Stimulated activated naive B cell treated with anti-CD40 and anti-IgM and Interleukin-4, amounts not matched to agents 10 μg/mL and 1 μg/mL and 100 μg/mL, for 72 hours (primary cell): ENCODE results near the gene AHCYL1.

Experiments
- ATAC-seq, 2 donors: fragments of 150-1000 bp; cut with Tn5 transposase; replicated peaks; 2 replicates each; pipeline ENCODE4 v1.10.0; 2021; ENCODE audit warnings: moderate library complexity in 1 of 2
- DNase-seq: peaks from one replicate; pipeline ENCODE4 v3.0.0; 2021
- H3K27ac Mint-ChIP-seq: one replicate; pipeline ENCODE4 v1.8.0; 2022; ENCODE audit warnings: mild to moderate bottlenecking, mixed read lengths
- H3K27me3 Mint-ChIP-seq, 2 donors: one replicate each; pipeline ENCODE4 v1.8.0; 2022; ENCODE audit warnings: mixed read lengths in 2 of 2
- H3K36me3 Mint-ChIP-seq, 2 donors: one replicate each; pipeline ENCODE4 v1.8.0; 2022; ENCODE audit warnings: mixed read lengths in 2 of 2, mild to moderate bottlenecking in 1 of 2
- H3K4me1 Mint-ChIP-seq, 2 donors: one replicate each; pipeline ENCODE4 v1.8.0; 2022; ENCODE audit warnings: mixed read lengths in 2 of 2, mild to moderate bottlenecking in 1 of 2
- H3K4me3 Mint-ChIP-seq, 2 donors: one replicate each; pipeline ENCODE4 v1.8.0; 2022; ENCODE audit warnings: mild to moderate bottlenecking in 2 of 2, mixed read lengths in 2 of 2, moderate library complexity in 1 of 2
- H3K9me3 Mint-ChIP-seq, 2 donors: one replicate each; pipeline ENCODE4 v1.8.0; 2022; ENCODE audit warnings: mixed read lengths in 2 of 2, mild to moderate bottlenecking in 1 of 2

AHCYL1 gene

DNA sequence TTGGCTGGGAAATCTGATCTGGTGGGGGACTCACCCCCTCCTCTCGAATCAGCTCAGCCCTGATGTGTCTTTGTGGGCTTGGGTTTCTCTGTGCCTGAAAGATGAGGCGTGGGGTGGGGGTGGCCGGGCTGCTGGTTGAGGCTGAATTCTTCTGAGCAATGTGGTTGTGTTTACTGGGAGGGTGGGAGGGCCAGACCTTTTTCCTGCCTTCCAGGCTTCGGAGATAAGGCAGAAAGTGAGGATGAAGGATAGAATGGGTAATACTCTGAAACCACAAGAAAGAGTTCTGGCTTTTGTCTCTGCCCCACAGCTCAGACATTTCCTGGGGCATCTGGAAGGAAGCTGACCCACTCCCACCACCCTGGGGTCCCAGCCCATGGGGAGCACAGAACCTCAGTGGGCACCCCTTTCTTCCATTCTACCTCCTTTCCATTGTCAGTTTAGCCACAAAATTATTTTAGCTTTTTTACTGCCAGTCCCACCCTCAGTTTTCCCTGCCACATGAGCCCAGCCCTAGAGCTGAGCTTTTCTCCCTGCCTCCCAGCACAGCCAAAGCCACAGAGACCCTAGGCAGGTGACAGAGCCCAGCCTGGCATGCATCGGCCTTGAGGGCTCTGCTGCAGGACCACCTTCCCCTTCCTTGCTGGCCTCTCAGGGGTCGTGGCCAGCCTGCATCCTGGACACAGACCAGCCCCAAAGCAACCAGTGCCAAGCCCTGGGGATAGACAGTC, 74.7 kb downstream of the AHCYL1 start:
- peaks cover 0 to 2% of the 10 kb centered on the region in 2 donors for H3K4me1 Mint-ChIP-seq
- H3K9me3 Mint-ChIP-seq = no peaks in the 10 kb centered on the region
- DNase-seq (no peak), ATAC-seq (no peak)
- H3K4me3 Mint-ChIP-seq = no peak overlapping the region
- peaks cover 0 to 5% of the 10 kb centered on the region in 2 donors for H3K27me3 Mint-ChIP-seq
- peaks cover 43 to 60% of the 10 kb centered on the region in 2 donors for H3K36me3 Mint-ChIP-seq
- no peak overlapping the region for H3K27ac Mint-ChIP-seq

DNA sequence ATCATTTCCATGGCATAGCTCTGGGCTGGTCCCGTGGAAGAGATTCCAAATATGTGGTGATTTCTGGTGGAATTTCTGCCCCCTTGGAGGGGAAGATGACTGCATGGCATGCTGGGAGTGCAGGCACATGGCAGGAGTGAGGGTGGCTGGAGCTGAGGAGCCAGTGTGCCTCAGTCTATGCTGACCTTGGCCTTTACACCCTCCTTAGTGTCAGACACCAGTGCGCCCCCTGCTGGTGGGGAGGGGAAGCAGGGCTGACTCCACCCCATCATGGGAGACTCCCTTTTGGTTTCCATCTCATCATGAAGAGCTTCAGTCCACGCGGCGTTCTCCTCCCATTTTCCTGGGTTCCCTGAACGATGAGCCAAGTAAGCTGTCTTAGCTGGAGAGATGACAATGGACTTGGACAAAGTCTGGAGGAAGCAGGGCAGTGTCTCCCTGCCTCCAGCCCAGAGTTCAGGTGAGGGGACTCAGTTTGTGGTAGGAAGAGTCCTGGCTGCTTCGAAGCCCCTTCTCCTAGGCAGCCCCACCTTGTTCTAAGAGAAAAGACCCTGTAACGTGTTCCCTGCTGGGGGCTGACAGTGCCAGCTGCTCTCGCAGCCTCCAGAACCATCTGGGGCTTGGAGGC, 75.6 kb downstream of the AHCYL1 start:
- Mint-ChIP-seq H3K36me3 (peaks cover 43 to 54% of the 10 kb centered on the region in 2 donors), H3K27me3 (peaks cover 0 to 13% of the 10 kb centered on the region in 2 donors), H3K27ac (no peak overlapping the region), H3K9me3 (no peaks in the 10 kb centered on the region), H3K4me3 (no peak overlapping the region), H3K4me1 (peaks cover 0 to 2% of the 10 kb centered on the region in 2 donors)
- DNase-seq (no peak), ATAC-seq (peak; percentile 74)

- Mint-ChIP-seq H3K4me3 (no peak overlapping the region), H3K36me3 (peaks cover 39 to 53% of the 10 kb centered on the region in 2 donors), H3K9me3 (no peaks in the 10 kb centered on the region), H3K27me3 (peaks cover 2 to 13% of the 10 kb centered on the region in 2 donors), H3K27ac (no peak overlapping the region), H3K4me1 (peaks cover 0 to 2% of the 10 kb centered on the region in 2 donors)
- DNase-seq (no peak), ATAC-seq (no peak)
Observed at GRCh38 chr1:110060662-110061060, 76.1 kb downstream of the AHCYL1 start.

DNA sequence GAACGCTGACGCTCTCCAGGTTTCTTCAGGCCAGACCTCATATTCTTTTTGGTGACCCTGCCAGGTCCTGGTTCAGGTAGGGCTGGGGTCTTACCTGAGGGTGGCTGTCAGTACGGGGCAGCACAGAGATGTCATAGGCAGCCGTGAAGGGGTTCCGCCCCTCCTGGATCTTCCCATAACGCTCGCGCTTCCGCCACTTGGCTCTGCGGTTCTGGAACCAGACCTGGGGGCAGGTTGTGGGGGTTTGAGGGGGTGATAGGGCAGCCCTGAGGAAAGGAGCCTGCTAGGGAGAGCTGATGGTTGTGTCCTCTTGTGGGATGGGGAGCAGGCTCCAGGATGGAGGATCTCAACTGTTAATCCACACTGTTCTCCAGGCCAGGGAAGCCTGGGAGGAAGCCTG, 76.8 kb downstream of the AHCYL1 start:
- no peak overlapping the region for H3K27ac Mint-ChIP-seq
- H3K4me1 Mint-ChIP-seq = peaks cover 0 to 2% of the 10 kb centered on the region in 2 donors
- DNase-seq (no peak), ATAC-seq (no peak)
- peaks cover 37 to 57% of the 10 kb centered on the region in 2 donors for H3K36me3 Mint-ChIP-seq
- H3K9me3 Mint-ChIP-seq = no peaks in the 10 kb centered on the region
- no peak overlapping the region for H3K4me3 Mint-ChIP-seq
- peaks cover 9 to 20% of the 10 kb centered on the region in 2 donors for H3K27me3 Mint-ChIP-seq

GRCh38 chr1:110062612-110063011, 78.0 kb downstream of the AHCYL1 start:
- H3K9me3 Mint-ChIP-seq = no peaks in the 10 kb centered on the region
- no peak overlapping the region for H3K27ac Mint-ChIP-seq
- peaks cover 18 to 30% of the 10 kb centered on the region in 2 donors for H3K27me3 Mint-ChIP-seq
- H3K4me3 Mint-ChIP-seq = no peak overlapping the region
- DNase-seq = no peak
- peaks cover 1 to 2% of the 10 kb centered on the region in 2 donors for H3K4me1 Mint-ChIP-seq
- ATAC-seq = no peak
- peaks cover 33 to 52% of the 10 kb centered on the region in 2 donors for H3K36me3 Mint-ChIP-seq

DNA sequence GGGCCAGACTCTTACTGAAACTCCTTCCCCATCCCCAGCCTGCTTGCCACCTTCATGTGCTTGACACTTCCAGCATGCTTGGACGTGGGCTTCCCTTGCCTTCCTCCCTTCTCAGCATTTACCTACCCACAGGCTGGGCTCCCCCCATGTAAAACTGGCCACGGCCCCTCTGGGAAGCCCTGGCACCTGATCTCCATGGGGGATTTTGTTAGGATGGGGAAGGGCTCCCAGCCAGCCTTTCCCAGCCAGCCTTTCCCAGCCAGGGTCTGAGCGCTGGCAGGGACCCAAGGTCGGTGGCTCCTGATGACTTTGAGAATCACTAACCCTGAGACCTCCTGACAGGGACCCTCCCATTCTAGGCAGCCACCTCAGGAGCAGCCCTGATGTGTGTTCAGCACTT, 79.2 kb downstream of the AHCYL1 start:
- Mint-ChIP-seq H3K9me3 (no peaks in the 10 kb centered on the region), H3K4me1 (peaks cover 10 to 13% of the 10 kb centered on the region in 2 donors), H3K4me3 (no peak overlapping the region), H3K36me3 (peaks cover 29 to 47% of the 10 kb centered on the region in 2 donors), H3K27me3 (peaks cover 28 to 42% of the 10 kb centered on the region in 2 donors), H3K27ac (no peak overlapping the region)
- ATAC-seq (no peak), DNase-seq (no peak)

DNA sequence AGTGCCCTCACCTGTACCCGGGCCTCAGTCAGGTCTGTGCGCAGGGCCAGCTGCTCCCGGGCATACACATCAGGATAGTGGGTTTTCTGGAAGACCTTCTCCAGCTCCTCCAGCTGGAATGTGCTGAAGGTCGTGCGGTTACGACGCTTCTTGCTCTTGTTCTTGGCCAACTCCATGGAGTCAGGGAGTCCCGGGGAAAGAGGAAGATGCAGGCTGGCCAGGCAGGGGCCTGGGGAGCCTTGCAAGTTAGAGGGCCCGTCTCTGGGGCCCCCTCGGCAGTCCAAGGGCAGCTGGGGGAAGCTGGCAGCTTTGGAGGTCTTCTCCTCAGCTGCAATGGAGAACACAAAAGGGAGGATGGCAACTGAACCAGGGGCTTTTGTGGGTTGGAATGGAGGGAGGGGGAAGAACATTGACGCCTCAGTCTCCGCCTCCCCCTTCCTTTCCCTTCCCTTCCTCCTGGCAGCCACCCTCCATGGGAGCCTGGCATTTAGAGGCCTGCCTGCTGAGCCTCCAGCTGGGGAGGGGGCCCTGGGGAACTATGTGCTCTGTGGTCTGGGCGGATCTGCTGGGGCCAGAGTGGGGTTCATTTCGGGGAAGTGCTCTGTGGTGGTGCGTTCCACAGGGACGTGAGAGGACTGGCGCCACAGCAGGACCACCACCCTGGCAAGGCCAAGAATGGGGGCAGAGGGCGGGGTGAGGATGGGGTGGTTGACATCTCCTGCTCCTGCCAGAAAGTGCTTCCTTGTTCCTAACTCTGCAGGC, 80.2 kb downstream of the AHCYL1 start:
- H3K36me3 Mint-ChIP-seq = peaks cover 23 to 39% of the 10 kb centered on the region in 2 donors
- H3K4me1 Mint-ChIP-seq = peaks cover 10 to 23% of the 10 kb centered on the region in 2 donors
- H3K9me3 Mint-ChIP-seq = no peaks in the 10 kb centered on the region
- peaks cover 31 to 51% of the 10 kb centered on the region in 2 donors for H3K27me3 Mint-ChIP-seq
- no peak for ATAC-seq
- H3K4me3 Mint-ChIP-seq = no peak overlapping the region
- no peak overlapping the region for H3K27ac Mint-ChIP-seq
- DNase-seq = no peak

DNA sequence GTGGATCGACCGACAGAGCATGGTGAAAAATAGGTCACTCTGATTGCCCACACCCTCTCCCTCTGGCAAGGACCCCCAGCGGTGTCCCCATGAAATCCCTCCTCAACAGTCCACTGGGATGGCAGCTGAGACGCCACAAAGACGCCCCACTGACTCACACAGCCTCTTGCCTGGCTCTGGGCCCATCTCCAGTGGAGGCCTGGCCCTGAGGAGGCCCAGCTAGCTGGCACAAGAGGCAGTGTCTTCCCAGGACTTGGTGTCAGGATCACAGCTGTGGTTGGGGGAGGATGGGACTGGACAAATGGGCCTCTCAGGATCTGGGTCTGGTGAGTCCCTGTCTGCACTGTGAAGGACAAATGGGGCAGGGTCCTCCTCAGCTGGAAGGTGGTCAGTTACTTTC, 81.3 kb downstream of the AHCYL1 start:
- Mint-ChIP-seq H3K9me3 (no peaks in the 10 kb centered on the region), H3K4me1 (peaks cover 10 to 28% of the 10 kb centered on the region in 2 donors), H3K27me3 (peaks cover 36 to 58% of the 10 kb centered on the region in 2 donors), H3K27ac (peak overlapping the region; percentile 65), H3K4me3 (no peak overlapping the region), H3K36me3 (peaks cover 16 to 30% of the 10 kb centered on the region in 2 donors)
- no peak for DNase-seq
- ATAC-seq = no peak

DNA sequence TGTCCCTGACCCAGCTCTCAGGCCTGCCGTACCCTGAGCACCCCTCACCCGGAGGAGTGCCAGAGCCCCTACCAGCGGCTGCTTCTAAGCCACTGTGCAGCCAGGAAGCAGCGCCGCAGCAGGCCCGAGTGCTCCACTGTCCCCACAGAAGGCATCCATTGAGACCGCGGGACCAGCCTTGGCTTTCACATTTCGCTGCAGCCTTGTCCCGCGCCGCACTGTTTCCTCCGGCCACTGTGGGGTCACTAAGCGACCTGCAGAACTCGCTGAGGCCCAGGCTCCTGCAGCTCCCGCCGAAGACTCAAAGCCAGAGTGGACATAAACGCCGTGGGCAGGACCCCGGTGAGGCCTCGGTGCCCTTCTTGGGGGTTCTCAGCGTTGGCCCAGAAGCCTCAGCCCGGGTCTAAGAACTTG, 82.9 kb downstream of the AHCYL1 start:
- Mint-ChIP-seq H3K4me3 (peak overlapping the region; percentile 76 to 82), H3K9me3 (no peaks in the 10 kb centered on the region), H3K27ac (peak overlapping the region; percentile 75), H3K4me1 (peaks cover 13 to 28% of the 10 kb centered on the region in 2 donors), H3K36me3 (peaks cover 11 to 20% of the 10 kb centered on the region in 2 donors), H3K27me3 (peaks cover 51 to 74% of the 10 kb centered on the region in 2 donors)
- no peak for ATAC-seq
- no peak for DNase-seq

DNA sequence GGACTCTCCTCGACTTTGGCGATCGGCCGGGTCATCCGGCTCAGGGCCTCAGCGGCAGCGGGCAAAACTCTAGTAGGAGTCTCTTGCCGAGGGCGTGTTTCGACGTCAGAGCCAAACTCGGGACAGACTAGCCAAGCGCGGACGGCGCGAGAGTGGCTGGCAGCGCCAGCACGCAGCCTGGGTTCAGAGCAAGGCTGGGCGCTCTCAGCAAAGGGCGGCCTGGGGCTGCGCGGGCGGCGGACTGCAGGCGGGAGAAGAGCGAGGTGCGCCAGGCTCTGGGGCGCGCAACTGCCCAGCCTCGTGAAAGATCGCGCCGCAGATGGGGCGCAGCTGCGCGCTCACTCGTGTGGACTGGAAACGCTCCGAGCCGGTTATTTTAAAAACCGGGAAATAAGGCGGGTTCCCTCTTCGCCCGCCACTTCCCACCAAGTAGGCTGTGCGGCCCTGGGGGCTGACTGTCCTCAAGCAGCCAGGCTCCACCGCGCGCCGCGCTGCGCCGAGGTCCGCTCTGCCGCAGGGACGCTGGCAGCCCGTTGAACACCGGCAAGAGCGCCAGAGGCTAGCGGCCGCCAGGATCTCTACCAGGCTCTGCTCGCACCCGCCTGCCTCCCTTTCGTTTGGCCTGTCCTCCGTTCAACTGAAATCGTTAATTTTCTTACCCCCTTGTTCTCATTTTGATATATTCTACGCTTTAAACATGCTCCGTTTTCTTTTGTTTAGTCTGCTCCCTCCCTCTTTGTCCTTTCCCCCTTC, 83.5 kb downstream of the AHCYL1 start:
- ATAC-seq (peak; percentile 44 to 48), DNase-seq (no peak)
- Mint-ChIP-seq H3K4me1 (peaks cover 13 to 28% of the 10 kb centered on the region in 2 donors), H3K36me3 (peaks cover 9 to 20% of the 10 kb centered on the region in 2 donors), H3K9me3 (no peaks in the 10 kb centered on the region), H3K27ac (peak overlapping the region; percentile 75), H3K4me3 (peak overlapping the region; percentile 76 to 82), H3K27me3 (peaks cover 56 to 78% of the 10 kb centered on the region in 2 donors)

GRCh38 chr1:110068646-110069403, 84.3 kb downstream of the AHCYL1 start:
- H3K27ac Mint-ChIP-seq = peak overlapping the region; percentile 11
- peaks cover 61 to 76% of the 10 kb centered on the region in 2 donors for H3K27me3 Mint-ChIP-seq
- DNase-seq (no peak), ATAC-seq (peak; percentile 45 to 50)
- H3K4me1 Mint-ChIP-seq = peaks cover 13 to 28% of the 10 kb centered on the region in 2 donors
- no peaks in the 10 kb centered on the region for H3K9me3 Mint-ChIP-seq
- peaks cover 5 to 16% of the 10 kb centered on the region in 2 donors for H3K36me3 Mint-ChIP-seq
- peak overlapping the region; percentile 76 to 82 for H3K4me3 Mint-ChIP-seq

DNA sequence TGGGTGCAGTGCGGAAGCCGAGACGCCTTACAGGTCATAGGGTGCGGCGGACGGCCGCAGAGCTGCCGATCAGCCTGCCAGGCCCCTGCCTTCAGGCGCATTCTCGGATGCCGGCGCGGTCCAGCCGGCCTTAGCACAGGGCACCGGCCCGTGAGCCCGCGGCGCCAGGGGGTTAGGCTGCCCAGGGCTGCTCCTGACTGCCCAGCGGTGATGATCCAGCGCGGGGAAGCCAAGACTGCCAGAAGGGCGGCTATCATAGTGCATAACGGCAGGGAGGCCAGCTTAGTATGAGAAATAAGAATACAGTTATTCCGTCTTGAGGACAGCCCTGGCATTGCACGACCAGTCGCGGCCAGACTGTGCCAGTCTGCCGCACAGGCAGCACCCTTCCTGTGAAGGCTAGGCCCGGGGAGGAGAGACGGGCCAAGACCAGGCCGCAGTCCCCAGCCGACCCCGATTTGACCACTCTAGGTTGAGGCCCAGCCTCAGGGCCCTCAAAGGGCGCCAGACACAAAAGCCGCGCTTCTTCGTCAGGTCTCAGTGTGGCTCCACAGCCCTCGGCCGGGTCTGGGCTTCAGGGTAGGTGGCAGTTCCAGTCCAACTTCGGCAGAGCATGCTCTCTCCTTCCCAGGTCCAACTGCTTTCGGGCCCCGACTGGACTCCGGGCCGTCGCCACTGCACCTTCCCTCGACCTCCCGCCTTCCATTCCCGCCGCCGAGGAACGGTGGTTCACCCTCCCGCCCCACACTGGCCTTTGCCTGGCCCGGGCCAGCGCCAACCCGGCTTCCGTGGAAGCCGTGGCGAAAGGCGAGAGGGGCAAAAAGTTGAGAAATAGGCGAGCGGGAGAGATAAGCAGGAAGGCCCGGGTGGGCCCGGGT, 85.1 kb downstream of the AHCYL1 start:
- Mint-ChIP-seq H3K36me3 (peaks cover 1 to 15% of the 10 kb centered on the region in 2 donors), H3K27ac (no peak overlapping the region), H3K9me3 (no peaks in the 10 kb centered on the region), H3K4me1 (peaks cover 13 to 28% of the 10 kb centered on the region in 2 donors), H3K27me3 (peaks cover 61 to 71% of the 10 kb centered on the region in 2 donors), H3K4me3 (peak overlapping the region; percentile 76 to 82)
- DNase-seq (no peak), ATAC-seq (peak; percentile 46 to 50)
